ENCODE measurements around the gene UBE2G2.
A peak's percentile ranks its signal among the peaks of the same experiment; 100 is the strongest.

Gene UBE2G2

DNA sequence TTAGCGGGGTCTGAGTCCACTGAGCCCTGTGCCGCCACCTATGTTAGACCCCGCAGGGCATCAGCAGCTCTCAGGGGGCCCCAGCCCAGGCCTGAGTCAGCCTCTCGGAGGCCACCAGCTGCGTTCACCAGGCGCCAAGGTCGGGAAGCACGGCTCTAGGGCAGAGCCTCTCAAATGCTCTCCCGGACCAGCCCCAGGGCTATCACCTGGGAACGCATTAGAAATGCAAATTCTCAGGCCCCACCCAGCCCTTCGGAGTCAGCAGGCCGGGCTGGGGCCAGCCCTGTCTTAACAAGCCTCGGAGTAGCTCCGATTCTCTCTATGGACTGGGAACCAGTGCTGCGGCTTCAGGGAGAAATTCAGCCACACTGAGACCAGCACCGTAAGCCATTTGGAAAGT lies 53.0 kb downstream of the UBE2G2 start:
- Histone ChIP-seq H3K4me1 (ENCODE audit: control insufficient read depth, insufficient read depth, low read length) (peaks cover 7% of the 10 kb centered on the region), H3K27me3 (ENCODE audit: control insufficient read depth, insufficient read depth, low read length) (no peaks in the 10 kb centered on the region), H3K9ac (ENCODE audit: low read depth, low read length) (peak overlapping the region; percentile 93), H3K4me3 (ENCODE audit: low read depth, low read length) (peak overlapping the region; percentile 66), H3K36me3 (ENCODE audit: control insufficient read depth, insufficient read depth, low read length) (peaks cover 3% of the 10 kb centered on the region), H3K9me3 (ENCODE audit: control insufficient read depth, insufficient read depth, low read length) (no peaks in the 10 kb centered on the region)

DNA sequence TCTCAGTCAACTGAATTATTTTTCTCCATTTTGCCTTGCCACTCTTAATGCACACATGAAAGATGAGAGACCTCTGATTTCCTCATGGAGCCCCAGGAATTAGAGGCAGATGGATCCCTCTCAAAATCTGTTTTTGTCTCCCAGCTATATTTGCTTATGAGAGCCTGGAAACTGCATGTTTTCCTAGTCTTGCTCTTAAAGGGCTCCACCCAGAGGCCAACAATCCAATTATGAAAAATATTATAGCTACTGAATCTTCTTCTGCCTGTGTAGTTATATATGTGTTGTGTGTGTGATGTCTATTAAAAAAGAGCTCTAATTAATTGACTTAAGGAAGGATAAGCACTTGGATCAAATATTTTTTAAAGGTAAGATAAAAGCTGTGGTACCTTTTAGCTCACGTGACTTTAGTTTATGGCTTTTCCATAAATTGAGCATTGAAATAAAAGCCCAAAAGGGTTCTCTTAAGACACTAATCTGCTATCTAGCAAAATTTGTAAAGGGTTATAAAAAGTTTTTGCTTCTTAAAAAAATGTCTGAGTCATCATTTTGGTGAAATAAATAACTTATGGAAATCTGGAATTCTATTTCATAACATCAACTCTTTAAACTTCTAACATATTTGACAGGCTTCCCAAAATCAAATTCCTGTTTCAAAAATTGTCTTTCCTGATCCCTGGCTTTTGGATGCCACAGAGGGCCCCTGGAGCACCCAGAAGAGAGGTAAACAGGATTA lies 59.0 kb downstream of the UBE2G2 start:
- H3K4me3 ChIP-seq (ENCODE audit: low read depth, low read length): no peak overlapping the region
- no peaks in the 10 kb centered on the region for H3K9me3 ChIP-seq (ENCODE audit: control insufficient read depth, insufficient read depth, low read length)
- no peak overlapping the region for H3K9ac ChIP-seq (ENCODE audit: low read depth, low read length)
- no peaks in the 10 kb centered on the region for H3K36me3 ChIP-seq (ENCODE audit: control insufficient read depth, insufficient read depth, low read length)
- peaks cover 5% of the 10 kb centered on the region for H3K27me3 ChIP-seq (ENCODE audit: control insufficient read depth, insufficient read depth, low read length)
- peaks cover 4% of the 10 kb centered on the region for H3K4me1 ChIP-seq (ENCODE audit: control insufficient read depth, insufficient read depth, low read length)

DNA sequence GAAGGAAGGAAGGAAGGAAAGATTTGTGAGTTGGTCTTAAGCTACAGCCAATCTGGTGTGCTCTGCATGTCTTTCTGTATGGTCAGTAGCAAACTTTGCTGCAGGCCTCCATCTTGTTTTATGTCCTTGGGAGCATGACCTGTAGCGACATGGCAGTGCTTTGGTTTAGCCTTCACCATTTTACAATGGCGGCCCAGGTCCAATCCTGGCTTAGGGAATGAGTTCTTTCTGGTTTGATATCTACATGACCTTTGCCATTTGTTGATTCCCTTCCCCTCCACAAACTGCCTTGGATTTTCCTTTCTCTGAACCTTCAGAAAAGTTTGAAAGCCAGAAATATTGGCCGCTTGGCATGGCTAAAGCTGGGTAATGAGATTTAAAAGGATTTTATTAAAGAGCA lies 59.7 kb downstream of the UBE2G2 start:
- peaks cover 5% of the 10 kb centered on the region for H3K27me3 ChIP-seq (ENCODE audit: control insufficient read depth, insufficient read depth, low read length)

DNA sequence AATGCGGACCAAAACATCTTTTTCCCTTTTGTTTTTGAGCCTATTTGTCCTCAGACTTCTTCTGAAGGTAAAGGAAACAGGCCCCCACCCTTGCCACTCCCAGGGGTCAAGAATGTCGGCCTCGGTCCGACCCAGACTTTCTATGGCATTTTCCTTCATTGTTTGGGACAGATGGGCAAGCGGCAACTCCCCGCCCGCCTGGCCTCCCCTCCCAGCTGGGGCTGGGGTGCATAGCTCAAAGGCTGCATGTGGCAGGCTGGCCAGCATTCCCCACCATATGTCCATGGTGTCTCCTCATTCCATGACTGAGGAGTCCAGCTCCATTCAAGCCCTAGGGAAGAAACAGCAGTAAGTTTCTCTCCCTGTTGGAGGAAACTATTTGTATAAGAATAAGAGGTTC lies 60.9 kb downstream of the UBE2G2 start:
- peaks cover 5% of the 10 kb centered on the region for H3K27me3 ChIP-seq (ENCODE audit: control insufficient read depth, insufficient read depth, low read length)
- peaks cover 8% of the 10 kb centered on the region for H3K4me1 ChIP-seq (ENCODE audit: control insufficient read depth, insufficient read depth, low read length)
- no peaks in the 10 kb centered on the region for H3K9me3 ChIP-seq (ENCODE audit: control insufficient read depth, insufficient read depth, low read length)
- H3K9ac ChIP-seq (ENCODE audit: low read depth, low read length): no peak overlapping the region
- no peak overlapping the region for H3K4me3 ChIP-seq (ENCODE audit: low read depth, low read length)
- H3K36me3 ChIP-seq (ENCODE audit: control insufficient read depth, insufficient read depth, low read length): no peaks in the 10 kb centered on the region

More for the DNA sequence above, 59.7 kb downstream of the UBE2G2 start:
- Histone ChIP-seq H3K9me3 (ENCODE audit: control insufficient read depth, insufficient read depth, low read length) (no peaks in the 10 kb centered on the region), H3K4me1 (ENCODE audit: control insufficient read depth, insufficient read depth, low read length) (peaks cover 4% of the 10 kb centered on the region), H3K9ac (ENCODE audit: low read depth, low read length) (no peak overlapping the region), H3K4me3 (ENCODE audit: low read depth, low read length) (no peak overlapping the region), H3K36me3 (ENCODE audit: control insufficient read depth, insufficient read depth, low read length) (no peaks in the 10 kb centered on the region)

DNA sequence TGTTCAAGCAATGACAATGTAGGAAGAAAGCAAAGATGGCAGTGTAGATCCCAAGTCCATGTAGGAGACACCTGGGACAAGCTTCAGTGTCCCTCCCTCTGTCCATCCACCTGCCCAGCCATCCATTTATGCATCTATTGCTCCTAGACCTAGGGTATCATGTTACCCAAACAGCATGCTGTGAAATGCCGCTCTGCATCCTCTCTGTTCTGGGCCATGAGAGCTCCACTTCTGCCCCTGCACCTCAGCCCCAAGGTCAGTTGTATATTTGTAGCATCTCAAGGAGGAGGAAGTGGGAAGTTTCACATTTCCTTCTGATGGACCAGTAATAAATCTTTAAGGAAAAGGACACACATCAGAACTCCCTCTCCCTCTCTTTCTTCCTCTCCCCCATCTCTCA lies 62.3 kb downstream of the UBE2G2 start:
- Histone ChIP-seq H3K9me3 (ENCODE audit: control insufficient read depth, insufficient read depth, low read length) (no peaks in the 10 kb centered on the region), H3K4me1 (ENCODE audit: control insufficient read depth, insufficient read depth, low read length) (peaks cover 11% of the 10 kb centered on the region), H3K4me3 (ENCODE audit: low read depth, low read length) (no peak overlapping the region), H3K9ac (ENCODE audit: low read depth, low read length) (no peak overlapping the region), H3K36me3 (ENCODE audit: control insufficient read depth, insufficient read depth, low read length) (no peaks in the 10 kb centered on the region), H3K27me3 (ENCODE audit: control insufficient read depth, insufficient read depth, low read length) (peaks cover 5% of the 10 kb centered on the region)

DNA sequence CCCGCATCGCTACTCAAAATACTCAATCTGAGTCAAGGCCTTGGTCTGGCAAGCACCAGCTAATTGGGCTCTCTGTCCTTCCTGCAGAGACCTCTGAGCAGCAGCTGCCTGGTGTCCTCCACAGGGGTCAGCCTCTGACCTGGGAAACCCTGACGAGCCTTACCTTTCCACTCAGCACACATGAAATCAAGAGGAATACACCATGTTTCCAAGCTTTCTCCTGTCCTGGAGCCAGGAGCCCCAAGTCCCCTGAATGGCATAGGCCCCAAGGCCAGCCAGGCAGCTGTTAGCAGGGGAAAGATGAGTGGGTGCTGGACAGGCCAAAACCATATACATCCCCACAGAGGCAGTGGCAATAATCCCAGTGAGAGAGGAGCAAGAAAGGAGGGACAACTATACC lies 63.0 kb downstream of the UBE2G2 start:
- Histone ChIP-seq H3K4me1 (ENCODE audit: control insufficient read depth, insufficient read depth, low read length) (peaks cover 11% of the 10 kb centered on the region), H3K36me3 (ENCODE audit: control insufficient read depth, insufficient read depth, low read length) (no peaks in the 10 kb centered on the region), H3K9ac (ENCODE audit: low read depth, low read length) (no peak overlapping the region), H3K9me3 (ENCODE audit: control insufficient read depth, insufficient read depth, low read length) (no peaks in the 10 kb centered on the region), H3K4me3 (ENCODE audit: low read depth, low read length) (no peak overlapping the region), H3K27me3 (ENCODE audit: control insufficient read depth, insufficient read depth, low read length) (peaks cover 5% of the 10 kb centered on the region)

DNA sequence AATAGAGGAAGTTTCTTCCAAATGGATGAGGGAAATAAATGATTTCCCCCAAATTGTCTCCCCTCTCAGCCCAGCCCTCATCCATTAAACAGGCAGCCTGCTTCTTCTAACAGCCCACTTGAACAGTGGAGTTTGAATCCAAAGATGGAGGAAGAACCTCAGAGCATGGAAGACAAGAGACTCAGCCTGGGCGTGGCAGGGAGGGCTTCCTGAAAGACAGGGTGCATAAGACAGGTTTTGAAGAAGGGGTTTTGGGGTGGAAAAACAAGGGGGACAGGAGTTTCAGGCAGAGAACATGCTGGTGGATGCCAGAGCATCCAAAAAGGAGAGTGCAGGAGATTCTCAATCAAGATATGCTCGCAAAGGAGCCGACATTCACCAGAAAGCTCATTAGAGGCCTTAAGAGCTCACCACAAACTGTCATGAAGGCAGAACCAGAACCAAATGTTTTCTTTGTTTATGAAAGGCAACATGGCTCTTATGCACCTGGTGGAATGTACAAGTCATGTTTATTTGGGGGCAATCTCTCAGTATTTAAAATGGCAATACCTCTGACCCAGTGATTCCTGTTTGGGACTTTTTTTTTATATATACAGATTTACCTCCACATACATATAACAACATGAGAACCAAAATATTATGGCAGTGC lies 63.8 kb downstream of the UBE2G2 start:
- Histone ChIP-seq H3K4me1 (ENCODE audit: control insufficient read depth, insufficient read depth, low read length) (peaks cover 11% of the 10 kb centered on the region), H3K9me3 (ENCODE audit: control insufficient read depth, insufficient read depth, low read length) (no peaks in the 10 kb centered on the region), H3K27me3 (ENCODE audit: control insufficient read depth, insufficient read depth, low read length) (peaks cover 5% of the 10 kb centered on the region), H3K4me3 (ENCODE audit: low read depth, low read length) (no peak overlapping the region), H3K9ac (ENCODE audit: low read depth, low read length) (no peak overlapping the region), H3K36me3 (ENCODE audit: control insufficient read depth, insufficient read depth, low read length) (no peaks in the 10 kb centered on the region)

DNA sequence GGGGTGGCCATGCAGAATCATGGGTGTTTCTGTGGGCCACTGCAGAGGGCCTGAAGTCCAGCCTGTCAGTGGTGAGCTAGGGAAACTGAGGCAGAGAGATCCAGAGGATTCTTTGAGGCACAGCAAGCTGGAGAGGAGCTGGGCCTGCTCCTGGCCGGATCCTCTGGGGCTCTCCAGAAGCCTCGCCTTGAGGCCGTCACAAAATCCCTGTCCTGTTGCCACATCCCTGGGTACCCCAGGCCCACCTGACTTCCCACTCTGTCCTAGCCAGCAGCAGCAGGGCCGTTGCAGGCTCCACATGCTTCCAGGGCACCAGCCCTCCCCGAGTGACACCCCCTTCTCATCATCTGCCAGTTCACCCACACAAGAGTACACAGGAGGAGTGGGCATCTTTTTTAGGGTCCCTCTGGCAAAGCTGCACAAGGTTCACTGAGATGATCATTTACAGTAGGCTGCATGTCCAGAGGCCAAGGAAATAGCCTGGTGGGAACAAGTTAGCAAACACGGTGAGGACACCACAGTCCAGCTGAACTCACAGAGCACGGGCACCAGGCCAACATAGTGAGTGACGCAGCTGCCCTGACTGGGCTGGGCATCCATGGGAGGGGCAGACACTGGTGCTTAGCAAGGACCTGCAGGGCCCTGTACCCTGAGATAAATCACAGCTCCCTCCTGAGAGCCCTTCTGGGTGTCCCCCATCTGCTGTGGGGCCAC lies 65.2 kb downstream of the UBE2G2 start:
- Histone ChIP-seq H3K4me3 (ENCODE audit: low read depth, low read length) (no peak overlapping the region), H3K4me1 (ENCODE audit: control insufficient read depth, insufficient read depth, low read length) (peaks cover 11% of the 10 kb centered on the region), H3K9ac (ENCODE audit: low read depth, low read length) (no peak overlapping the region), H3K9me3 (ENCODE audit: control insufficient read depth, insufficient read depth, low read length) (no peaks in the 10 kb centered on the region), H3K36me3 (ENCODE audit: control insufficient read depth, insufficient read depth, low read length) (no peaks in the 10 kb centered on the region), H3K27me3 (ENCODE audit: control insufficient read depth, insufficient read depth, low read length) (peaks cover 5% of the 10 kb centered on the region)

DNA sequence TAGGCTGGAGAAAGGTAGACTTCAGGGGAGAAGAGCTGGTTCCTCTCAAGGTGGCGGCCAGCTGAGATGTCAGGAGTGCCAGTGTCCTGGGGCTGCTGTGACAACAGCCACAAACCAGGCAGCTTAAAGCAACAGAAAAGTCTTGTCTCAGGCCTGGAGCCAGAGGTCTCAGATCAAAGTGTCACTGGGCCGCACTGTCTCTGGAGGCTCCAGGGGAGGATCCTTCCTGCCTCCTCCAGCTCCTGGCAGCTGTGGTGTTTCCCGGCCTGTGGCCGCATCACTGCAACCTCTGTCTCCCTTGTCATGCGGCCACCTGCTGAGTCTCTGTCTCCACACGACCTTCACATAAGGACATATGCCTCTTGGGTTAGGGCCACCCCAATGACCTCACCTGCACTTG lies 65.8 kb downstream of the UBE2G2 start:
- H3K4me1 ChIP-seq (ENCODE audit: control insufficient read depth, insufficient read depth, low read length): peaks cover 9% of the 10 kb centered on the region
- no peaks in the 10 kb centered on the region for H3K9me3 ChIP-seq (ENCODE audit: control insufficient read depth, insufficient read depth, low read length)
- H3K4me3 ChIP-seq (ENCODE audit: low read depth, low read length): no peak overlapping the region
- H3K9ac ChIP-seq (ENCODE audit: low read depth, low read length): no peak overlapping the region
- peaks cover 5% of the 10 kb centered on the region for H3K27me3 ChIP-seq (ENCODE audit: control insufficient read depth, insufficient read depth, low read length)
- no peaks in the 10 kb centered on the region for H3K36me3 ChIP-seq (ENCODE audit: control insufficient read depth, insufficient read depth, low read length)

DNA sequence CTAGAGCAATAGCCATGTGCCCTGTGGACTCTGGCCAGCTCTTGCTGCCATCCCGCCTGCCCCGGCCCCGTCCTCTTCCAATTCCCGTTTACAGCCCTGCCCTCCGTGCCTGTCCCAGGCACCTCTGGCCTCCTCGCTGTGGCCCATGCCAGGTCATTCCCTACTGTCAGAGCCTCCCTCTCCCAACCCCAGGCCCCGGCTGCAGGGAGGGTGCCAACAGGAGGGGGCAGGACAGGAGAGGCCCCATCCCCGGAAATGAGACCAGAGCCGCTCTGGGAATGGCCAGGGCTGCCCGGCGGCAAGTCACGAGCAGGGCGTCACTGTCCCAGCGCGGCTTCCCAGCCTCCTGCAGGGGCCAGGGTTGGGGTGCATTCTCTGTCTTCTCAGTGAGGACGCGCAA lies 66.8 kb downstream of the UBE2G2 start:
- Histone ChIP-seq H3K4me3 (ENCODE audit: low read depth, low read length) (no peak overlapping the region), H3K36me3 (ENCODE audit: control insufficient read depth, insufficient read depth, low read length) (no peaks in the 10 kb centered on the region), H3K4me1 (ENCODE audit: control insufficient read depth, insufficient read depth, low read length) (peaks cover 7% of the 10 kb centered on the region), H3K27me3 (ENCODE audit: control insufficient read depth, insufficient read depth, low read length) (peaks cover 5% of the 10 kb centered on the region), H3K9me3 (ENCODE audit: control insufficient read depth, insufficient read depth, low read length) (no peaks in the 10 kb centered on the region), H3K9ac (ENCODE audit: low read depth, low read length) (no peak overlapping the region)

DNA sequence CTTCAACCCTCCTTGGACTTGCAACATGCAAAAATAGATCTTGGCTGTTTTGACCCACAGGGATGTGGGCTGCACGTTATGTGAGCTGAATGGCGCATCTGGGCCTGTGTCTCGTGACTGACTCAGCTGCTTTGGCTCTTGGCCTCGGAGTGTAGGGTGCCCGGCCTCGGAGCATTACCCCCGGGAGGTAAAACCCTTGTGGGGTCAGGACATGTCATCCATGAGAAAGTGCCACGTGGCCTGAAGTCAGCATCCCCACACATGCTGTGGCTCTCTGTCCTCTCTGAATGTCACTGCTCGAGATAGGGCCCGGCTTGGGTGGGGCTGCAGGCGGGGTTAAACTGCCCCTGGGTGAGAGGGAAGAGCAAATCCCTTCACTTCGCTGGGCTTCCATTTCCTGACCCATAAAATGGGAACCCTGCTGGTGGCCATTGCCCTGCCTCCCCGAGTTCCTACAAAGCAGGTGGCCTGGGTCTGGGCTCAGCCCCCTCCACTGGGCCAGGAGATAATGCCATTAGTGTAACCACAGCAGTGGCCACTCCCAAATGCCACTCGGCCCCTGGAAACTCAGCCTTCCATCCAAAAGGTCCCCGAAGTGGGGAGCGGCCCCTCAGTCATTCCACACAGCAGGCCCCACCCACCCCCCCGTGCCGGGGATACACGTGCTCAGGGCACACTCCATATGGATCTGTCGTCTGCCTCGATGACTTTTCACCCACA lies 67.4 kb downstream of the UBE2G2 start:
- no peaks in the 10 kb centered on the region for H3K36me3 ChIP-seq (ENCODE audit: control insufficient read depth, insufficient read depth, low read length)
- no peak overlapping the region for H3K9ac ChIP-seq (ENCODE audit: low read depth, low read length)
- no peak overlapping the region for H3K4me3 ChIP-seq (ENCODE audit: low read depth, low read length)
- peaks cover 5% of the 10 kb centered on the region for H3K27me3 ChIP-seq (ENCODE audit: control insufficient read depth, insufficient read depth, low read length)
- no peaks in the 10 kb centered on the region for H3K9me3 ChIP-seq (ENCODE audit: control insufficient read depth, insufficient read depth, low read length)
- peaks cover 7% of the 10 kb centered on the region for H3K4me1 ChIP-seq (ENCODE audit: control insufficient read depth, insufficient read depth, low read length)

All from iPS-15b (cell line).